Upper lobe of left lung (tissue), 6 donors: ENCODE results near the gene MAP10. TPM values are rescaled to one million over a fixed set of nuclear protein-coding genes. Genes with fewer than 3 reads are reported as not detected.

Experiments
- ATAC-seq, 2 donors: fragments of 200-7000 bp; cut with Tn5 transposase; one replicate each; pipeline ENCODE4 v1.9.1; 2022; ENCODE audit warnings: mild to moderate bottlenecking in 2 of 2, moderate library complexity in 2 of 2; ENCODE audit not compliant: low FRiP score in 2 of 2
- DNase-seq, 2 donors: peaks; one replicate each; pipeline ENCODE4 v3.0.0-alpha.2; 2019 to 2020
- H3K27ac ChIP-seq, 4 donors: fragments of 200-600 bp; sonication (generic); one replicate each; pipeline ENCODE4 v1.5.1; 2016 to 2019
- H3K27me3 ChIP-seq, 4 donors: fragments of 200-600 bp; sonication (generic); one replicate each; pipeline ENCODE4 v1.5.1; 2017 to 2019
- H3K36me3 ChIP-seq, 4 donors: fragments of 200-600 bp; sonication (generic); one replicate each; pipeline ENCODE4 v1.5.1; 2016 to 2019
- H3K4me1 ChIP-seq, 4 donors: fragments of 200-600 bp; sonication (generic); one replicate each; pipeline ENCODE4 v1.5.1; 2018 to 2019
- H3K4me3 ChIP-seq, 4 donors: fragments of 200-600 bp; sonication (generic); one replicate each; pipeline ENCODE4 v1.5.1; 2017 to 2019; ENCODE audit warnings: mild to moderate bottlenecking in 2 of 4, moderate library complexity in 1 of 4
- H3K9me3 ChIP-seq, 4 donors: fragments of 200-600 bp; sonication (generic); one replicate each; pipeline ENCODE4 v1.5.1; 2018 to 2019
- CTCF ChIP-seq, 6 experiments: fragments of 450-650 bp in 4 of 6; fragments of 200-600 bp in 2 of 6; sonication (generic) in 2 of 6; IDR thresholded peaks; one replicate each; pipeline ENCODE4 v1.5.1; 2016 to 2019; ENCODE audit warnings: antibody characterized with exemption in 6 of 6
- EP300 ChIP-seq, 4 donors: sonication (generic); formaldehyde crosslinking; IDR thresholded peaks; one replicate each; pipeline ENCODE4 v1.5.1; 2017; ENCODE audit warnings: antibody characterized with exemption in 4 of 4, control low read depth in 2 of 4
- POLR2A ChIP-seq, 4 donors: fragments of 450-650 bp; IDR thresholded peaks; one replicate each; pipeline ENCODE4 v1.5.1; 2016 to 2017; ENCODE audit warnings: antibody characterized with exemption in 4 of 4, mild to moderate bottlenecking in 2 of 4
- POLR2AphosphoS5 ChIP-seq, 2 donors: sonication (generic); formaldehyde crosslinking; IDR thresholded peaks; one replicate each; pipeline ENCODE4 v1.5.1; 2017; ENCODE audit warnings: antibody characterized with exemption in 2 of 2
- WGBS, 2 donors: methylation state at CpG; one replicate each; pipeline ENCODE4 v1.1.5; 2017 to 2018; 5-methylcytosine and 5-hydroxymethylcytosine counted together
- total RNA-seq, 6 donors: library from RNA; depleted of rRNA in 4 of 6; stranded (reverse); fragments of >200 nt in 4 of 6; gene quantifications; one replicate each; pipeline versions ENCODE4 v1.1.0 to v1.2.1, GENCODE V29; 2016 to 2021
- donor health status: DM: no; HTN: no; CAD: no; lungs with moderate emphysema.
- donor health status: DM: no; HTN: yes; CAD: no; lungs with severe emphysema.

The MAP10 gene
- total RNA-seq, 6 donors from 2014 or later: 0.78 to 4.2 (median 1.9) TPM

GRCh38 chr1:232835166-232835565 is 29.9 kb downstream of the MAP10 start:
- 61 to 69% methylated on average over 6 of the region's 6 CpGs for WGBS, 2 donors
- H3K36me3 ChIP-seq: no peaks in the 10 kb centered on the region

GRCh38 chr1:232837087-232837486 is 31.9 kb downstream of the MAP10 start:
- Histone ChIP-seq H3K4me1 (no peaks in the 10 kb centered on the region), H3K4me3 (no peak overlapping the region), H3K36me3 (no peaks in the 10 kb centered on the region), H3K9me3 (no peaks in the 10 kb centered on the region), H3K27ac (no peak overlapping the region), H3K27me3 (no peaks in the 10 kb centered on the region)
- TF ChIP-seq CTCF (IDR thresholded peaks at IDR 0.05): no peak
- no peak for TF ChIP-seq POLR2AphosphoS5 (IDR thresholded peaks at IDR 0.05)
- no peak for TF ChIP-seq EP300 (IDR thresholded peaks at IDR 0.05)
- TF ChIP-seq POLR2A (IDR thresholded peaks at IDR 0.05): no peak
- WGBS, 2 donors: 79 to 84% methylated on average over 4 of the region's 4 CpGs
- DNase-seq (no peak), ATAC-seq (no peak)

More at GRCh38 chr1:232835166-232835565, 29.9 kb downstream of the MAP10 start:
- Histone ChIP-seq H3K4me3 (no peak overlapping the region), H3K27me3 (no peaks in the 10 kb centered on the region), H3K27ac (no peak overlapping the region), H3K9me3 (no peaks in the 10 kb centered on the region), H3K4me1 (no peaks in the 10 kb centered on the region)
- DNase-seq (no peak), ATAC-seq (no peak)
- TF ChIP-seq POLR2A (IDR thresholded peaks at IDR 0.05) (no peak), CTCF (IDR thresholded peaks at IDR 0.05) (no peak)

GRCh38 chr1:232841823-232842565 is 36.8 kb downstream of the MAP10 start:
- WGBS, 2 donors: 86 to 91% methylated on average over 6 of the region's 6 CpGs
- Histone ChIP-seq H3K4me1 (no peaks in the 10 kb centered on the region), H3K4me3 (no peak overlapping the region), H3K9me3 (no peaks in the 10 kb centered on the region), H3K36me3 (no peaks in the 10 kb centered on the region), H3K27ac (no peak overlapping the region), H3K27me3 (no peaks in the 10 kb centered on the region)
- DNase-seq (no peak), ATAC-seq (no peak)
- TF ChIP-seq EP300 (IDR thresholded peaks at IDR 0.05): no peak
- TF ChIP-seq POLR2AphosphoS5 (IDR thresholded peaks at IDR 0.05): no peak
- TF ChIP-seq POLR2A (IDR thresholded peaks at IDR 0.05): no peak
- TF ChIP-seq CTCF (IDR thresholded peaks at IDR 0.05): no peak

GRCh38 chr1:232844791-232845190 is 39.6 kb downstream of the MAP10 start:
- WGBS, 2 donors: 85 to 97% methylated on average over 5 of the region's 5 CpGs
- Histone ChIP-seq H3K4me1 (no peaks in the 10 kb centered on the region), H3K9me3 (no peaks in the 10 kb centered on the region), H3K27ac (no peak overlapping the region), H3K36me3 (no peaks in the 10 kb centered on the region), H3K27me3 (no peaks in the 10 kb centered on the region), H3K4me3 (no peak overlapping the region)
- DNase-seq (no peak), ATAC-seq (no peak)
- no peak for TF ChIP-seq EP300 (IDR thresholded peaks at IDR 0.05)

- H3K36me3 ChIP-seq: no peaks in the 10 kb centered on the region
- TF ChIP-seq POLR2AphosphoS5 (IDR thresholded peaks at IDR 0.05) (no peak), CTCF (IDR thresholded peaks at IDR 0.05) (no peak), POLR2A (IDR thresholded peaks at IDR 0.05) (no peak), EP300 (IDR thresholded peaks at IDR 0.05) (no peak)
- no peak for DNase-seq
- no peak overlapping the region for H3K4me3 ChIP-seq
- H3K27ac ChIP-seq: no peak overlapping the region
- no peaks in the 10 kb centered on the region for H3K27me3 ChIP-seq
- WGBS, 2 donors: 71 to 72% methylated on average over 6 of the region's 6 CpGs
- ATAC-seq: no peak
- H3K9me3 ChIP-seq: no peaks in the 10 kb centered on the region
- no peaks in the 10 kb centered on the region for H3K4me1 ChIP-seq
These were observed 40.3 kb downstream of the MAP10 start for GRCh38 chr1:232845406-232845955.
